AG09319 (cell line): ENCODE results near the gene MED10.

Experiments used
- DNase-seq: peaks from one replicate; pipeline ENCODE4 v3.0.0-alpha.2; 2010; ENCODE audit warnings: low read depth; ENCODE audit errors: extremely low read depth
- CTCF ChIP-seq: IDR thresholded peaks from 2 replicates; pipeline ENCODE4 v1.5.1; 2011; ENCODE audit warnings: low read depth, mild to moderate bottlenecking, inconsistent platforms, low read length, moderate library complexity

The MED10 gene

GRCh38 chr5:6377905-6378765 lies at the start of gene MED10:
TSS of gene MED10 (minus strand) at chr5:6378547. CDS start at chr5:6378483, 64 bp downstream.
- TF ChIP-seq CTCF = no peak
- peak; percentile 80 for DNase-seq

GRCh38 chr5:6427694-6428093 lies 49.3 kb upstream of the MED10 start:
- DNase-seq = no peak
- no peak for TF ChIP-seq CTCF

GRCh38 chr5:6424700-6425099 lies 46.4 kb upstream of the MED10 start:
- no peak for DNase-seq
- no peak for TF ChIP-seq CTCF

- TF ChIP-seq CTCF = no peak
Measured at GRCh38 chr5:6424110-6424659, 45.8 kb upstream of the MED10 start.

GRCh38 chr5:6423327-6424109 lies 45.2 kb upstream of the MED10 start:
- TF ChIP-seq CTCF = no peak
- DNase-seq = no peak

More at GRCh38 chr5:6424110-6424659, 45.8 kb upstream of the MED10 start:
- DNase-seq = no peak

GRCh38 chr5:6419340-6419852 lies 41.0 kb upstream of the MED10 start:
- no peak for DNase-seq

More at GRCh38 chr5:6419340-6419852, 41.0 kb upstream of the MED10 start:
- no peak for TF ChIP-seq CTCF
